HUES48 (cell line): ENCODE measurements around the gene MYO3B.
A peak's percentile ranks its signal among the peaks of the same experiment; 100 is the strongest.
"Not testable (repeated sequence)": the region's sequence is repeated elsewhere in the genome, so short reads cannot be mapped to it uniquely, and the experiment has no call there.

Experiments
- H3K27ac ChIP-seq: one replicate; pipeline ENCODE4 v1.7.0; 2013; ENCODE audit warnings: low read depth, low read length, inconsistent platforms
- H3K27me3 ChIP-seq: 2 replicates; pipeline ENCODE4 v1.6.1; 2013; ENCODE audit warnings: mild to moderate bottlenecking, low read length; ENCODE audit not compliant: control insufficient read depth, insufficient read depth
- H3K36me3 ChIP-seq: 2 replicates; pipeline ENCODE4 v1.6.1; 2013; ENCODE audit warnings: low read length; ENCODE audit not compliant: control insufficient read depth, insufficient read depth
- H3K4me1 ChIP-seq: 2 replicates; pipeline ENCODE4 v1.6.1; 2013; ENCODE audit warnings: mild to moderate bottlenecking, low read length; ENCODE audit not compliant: control insufficient read depth, insufficient read depth
- H3K4me3 ChIP-seq: 2 replicates; pipeline ENCODE4 v1.5.1; 2013; ENCODE audit warnings: mild to moderate bottlenecking, low read depth, low read length
- H3K9ac ChIP-seq: 2 replicates; pipeline ENCODE4 v1.6.1; 2013; ENCODE audit warnings: mild to moderate bottlenecking, low read depth, low read length, moderate library complexity
- H3K9me3 ChIP-seq: 2 replicates; pipeline ENCODE4 v1.6.1; 2013; ENCODE audit warnings: low read length; ENCODE audit not compliant: control insufficient read depth, insufficient read depth

MYO3B gene

GRCh38 chr2:170635094-170635493 lies 457.1 kb downstream of the MYO3B start:
- not testable (repeated sequence) for H3K9me3 ChIP-seq, H3K27ac ChIP-seq, H3K4me3 ChIP-seq, H3K27me3 ChIP-seq, H3K9ac ChIP-seq, H3K4me1 ChIP-seq, H3K36me3 ChIP-seq

- Histone ChIP-seq H3K4me3 (no peak overlapping the region), H3K4me1 (peaks cover 5% of the 10 kb centered on the region; the same call in 1 of the 2 replicates), H3K9ac (no peak overlapping the region), H3K9me3 (no peaks in the 10 kb centered on the region), H3K36me3 (no peaks in the 10 kb centered on the region), H3K27me3 (no peaks in the 10 kb centered on the region), H3K27ac (no peak overlapping the region)
These were observed 461.7 kb downstream of the MYO3B start for GRCh38 chr2:170639635-170640034.

GRCh38 chr2:170641961-170642360 lies 464.0 kb downstream of the MYO3B start:
- no peak overlapping the region for H3K4me3 ChIP-seq
- H3K9ac ChIP-seq, result no peak overlapping the region
- H3K36me3 ChIP-seq, result no peaks in the 10 kb centered on the region
- H3K27me3 ChIP-seq, result no peaks in the 10 kb centered on the region
- peaks cover 5% of the 10 kb centered on the region; the same call in 1 of the 2 replicates for H3K4me1 ChIP-seq
- H3K9me3 ChIP-seq, result no peaks in the 10 kb centered on the region
- H3K27ac ChIP-seq, result no peak overlapping the region

- H3K9me3 ChIP-seq, result no peaks in the 10 kb centered on the region
- H3K4me1 ChIP-seq, result peaks cover 5% of the 10 kb centered on the region; the same call in 1 of the 2 replicates
- H3K36me3 ChIP-seq, result no peaks in the 10 kb centered on the region
- no peak overlapping the region for H3K9ac ChIP-seq
- H3K4me3 ChIP-seq, result no peak overlapping the region
- H3K27me3 ChIP-seq, result no peaks in the 10 kb centered on the region
- H3K27ac ChIP-seq, result no peak overlapping the region
These were observed 465.4 kb downstream of the MYO3B start for GRCh38 chr2:170643346-170643745.

GRCh38 chr2:170647741-170648436 lies 469.9 kb downstream of the MYO3B start:
- Histone ChIP-seq H3K27ac (no peak overlapping the region), H3K36me3 (no peaks in the 10 kb centered on the region), H3K4me1 (peaks cover 16% of the 10 kb centered on the region), H3K27me3 (no peaks in the 10 kb centered on the region), H3K4me3 (no peak overlapping the region), H3K9ac (no peak overlapping the region), H3K9me3 (no peaks in the 10 kb centered on the region)

- Histone ChIP-seq H3K27ac (peak overlapping the region; percentile 39), H3K4me3 (no peak overlapping the region), H3K9me3 (no peaks in the 10 kb centered on the region), H3K9ac (no peak overlapping the region), H3K4me1 (peaks cover 16% of the 10 kb centered on the region), H3K36me3 (no peaks in the 10 kb centered on the region), H3K27me3 (no peaks in the 10 kb centered on the region)
These were observed 473.8 kb downstream of the MYO3B start for GRCh38 chr2:170651624-170652325.

- Histone ChIP-seq H3K4me3 (no peak overlapping the region), H3K9me3 (no peaks in the 10 kb centered on the region), H3K27me3 (no peaks in the 10 kb centered on the region), H3K9ac (no peak overlapping the region), H3K4me1 (peaks cover 16% of the 10 kb centered on the region), H3K36me3 (no peaks in the 10 kb centered on the region), H3K27ac (no peak overlapping the region)
These were observed 474.9 kb downstream of the MYO3B start for GRCh38 chr2:170652637-170653417.

GRCh38 chr2:170656669-170657068 lies 478.7 kb downstream of the MYO3B start:
- Histone ChIP-seq H3K4me3 (no peak overlapping the region), H3K9ac (no peak overlapping the region), H3K27ac (no peak overlapping the region), H3K36me3 (no peaks in the 10 kb centered on the region), H3K27me3 (no peaks in the 10 kb centered on the region), H3K9me3 (no peaks in the 10 kb centered on the region), H3K4me1 (peaks cover 9% of the 10 kb centered on the region)

- H3K4me1 ChIP-seq, result no peaks in the 10 kb centered on the region
- no peaks in the 10 kb centered on the region for H3K9me3 ChIP-seq
These were observed 482.5 kb downstream of the MYO3B start for GRCh38 chr2:170660409-170660808.

GRCh38 chr2:170665743-170666142 lies 487.8 kb downstream of the MYO3B start:
- H3K4me1 ChIP-seq, result no peaks in the 10 kb centered on the region
- no peak overlapping the region for H3K4me3 ChIP-seq
- no peaks in the 10 kb centered on the region for H3K27me3 ChIP-seq
- no peaks in the 10 kb centered on the region for H3K36me3 ChIP-seq
- no peak overlapping the region for H3K9ac ChIP-seq
- no peaks in the 10 kb centered on the region for H3K9me3 ChIP-seq
- no peak overlapping the region for H3K27ac ChIP-seq

More at GRCh38 chr2:170660409-170660808, 482.5 kb downstream of the MYO3B start:
- Histone ChIP-seq H3K27ac (no peak overlapping the region), H3K4me3 (no peak overlapping the region), H3K27me3 (no peaks in the 10 kb centered on the region), H3K36me3 (no peaks in the 10 kb centered on the region), H3K9ac (no peak overlapping the region)

GRCh38 chr2:170669909-170670308 lies 492.0 kb downstream of the MYO3B start:
- Histone ChIP-seq H3K9ac (no peak overlapping the region), H3K36me3 (no peaks in the 10 kb centered on the region), H3K27ac (no peak overlapping the region), H3K9me3 (no peaks in the 10 kb centered on the region), H3K4me3 (no peak overlapping the region), H3K4me1 (no peaks in the 10 kb centered on the region), H3K27me3 (no peaks in the 10 kb centered on the region)
